ENCODE data around the gene FAM53A.

FAM53A gene

GRCh38 chr4:1592068-1592708 is 91.9 kb downstream of the FAM53A start:
- DNase-seq (ENCODE audit: low spot score) = no peak

- no peak for DNase-seq (ENCODE audit: low spot score)
Measured at GRCh38 chr4:1591107-1591506, 93.0 kb downstream of the FAM53A start.

- no peak for DNase-seq (ENCODE audit: low spot score)
Measured at GRCh38 chr4:1590244-1590643, 93.9 kb downstream of the FAM53A start.
